Fibroblast of skin of scalp (primary cell): Measurements from ENCODE around the gene GORASP2. TPM values are rescaled to one million over a fixed set of nuclear protein-coding genes. Genes with fewer than 3 reads are reported as not detected.
A peak's percentile ranks its signal among the peaks of the same experiment; 100 is the strongest.
"Not testable (repeated sequence)": the region's sequence is repeated elsewhere in the genome, so short reads cannot be mapped to it uniquely, and the experiment has no call there.

Experiments used
- DNase-seq: peaks from one replicate; pipeline ENCODE4 v3.0.0-alpha.2; 2013
- polyA plus RNA-seq, 2 experiments: library from polyadenylated mRNA; unstranded; fragments of 120-200 nt; gene quantifications; one replicate each; pipeline ENCODE4 v1.2.1, GENCODE V29; 2013; ENCODE audit not compliant: insufficient read length in 2 of 2

GORASP2 gene
- 117 TPM for polyA plus RNA-seq (2013, experiment 1 of 2; ENCODE audit: insufficient read length)
- polyA plus RNA-seq (2013, experiment 2 of 2; ENCODE audit: insufficient read length), result 117 TPM

GRCh38 chr2:170928824-170929685 lies at the start of gene GORASP2:
Gene GORASP2 (plus strand): TSS chr2:170929253. CDS start chr2:170929341, 88 bp downstream.
- peak; percentile 100 for DNase-seq

DNA sequence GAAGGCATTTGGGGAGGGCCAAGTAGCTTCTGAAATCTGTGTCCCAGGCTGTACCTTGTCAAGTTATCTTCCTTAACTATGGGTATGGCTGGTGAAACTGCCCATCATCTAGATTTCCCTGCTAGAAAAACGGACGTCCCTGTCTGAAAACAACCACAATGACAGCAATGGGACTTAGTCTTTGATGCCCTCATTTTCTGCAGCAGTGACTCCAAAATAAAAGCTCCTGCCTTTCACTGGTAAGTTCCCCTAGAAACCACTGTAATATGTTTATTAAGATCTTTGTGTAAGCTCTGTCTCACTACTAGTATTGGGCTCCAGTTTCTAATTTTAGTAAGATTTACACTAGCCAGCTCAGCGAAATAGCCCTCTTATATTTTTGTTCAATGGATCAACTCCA lies 47.2 kb upstream of the GORASP2 start:
- DNase-seq, result no peak

GRCh38 chr2:170882758-170883157 lies 46.3 kb upstream of the GORASP2 start:
- no peak for DNase-seq

- no peak for DNase-seq
Observed at GRCh38 chr2:170883683-170884082, 45.4 kb upstream of the GORASP2 start.

DNA sequence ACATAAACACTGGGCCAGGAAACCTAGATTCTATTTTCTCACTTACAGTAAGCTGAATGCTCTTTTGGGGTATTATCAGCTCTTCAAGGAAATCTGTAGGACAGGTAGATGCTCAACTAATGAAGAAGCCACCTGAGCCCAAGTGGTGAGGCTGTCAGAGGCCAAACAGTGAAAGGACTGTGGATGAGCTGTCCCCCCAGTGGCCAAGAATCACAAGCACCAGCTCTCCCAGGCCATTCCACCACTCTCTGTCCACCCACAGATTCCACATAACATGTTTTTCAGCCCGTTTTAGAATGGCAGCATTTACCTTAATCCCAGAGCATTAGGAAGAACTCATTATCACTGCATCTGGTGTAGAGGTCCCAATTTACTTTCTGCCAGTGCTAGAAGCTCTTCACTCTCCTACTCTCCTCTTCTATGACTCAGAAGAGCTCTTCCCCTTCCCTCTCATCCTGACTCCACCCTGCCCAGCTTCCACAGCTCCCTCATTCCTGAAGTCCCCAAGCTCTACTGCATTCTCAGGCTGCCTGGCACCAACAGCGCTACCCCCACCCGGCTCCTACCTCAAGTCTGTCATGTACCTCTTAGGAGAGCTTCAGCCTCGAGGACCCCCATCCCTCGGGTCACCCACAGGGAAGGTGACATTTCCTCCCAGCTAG lies 43.8 kb upstream of the GORASP2 start:
- DNase-seq, result peak; percentile 42

GRCh38 chr2:170886386-170886785 lies 42.7 kb upstream of the GORASP2 start:
- DNase-seq, result peak; percentile 87

DNA sequence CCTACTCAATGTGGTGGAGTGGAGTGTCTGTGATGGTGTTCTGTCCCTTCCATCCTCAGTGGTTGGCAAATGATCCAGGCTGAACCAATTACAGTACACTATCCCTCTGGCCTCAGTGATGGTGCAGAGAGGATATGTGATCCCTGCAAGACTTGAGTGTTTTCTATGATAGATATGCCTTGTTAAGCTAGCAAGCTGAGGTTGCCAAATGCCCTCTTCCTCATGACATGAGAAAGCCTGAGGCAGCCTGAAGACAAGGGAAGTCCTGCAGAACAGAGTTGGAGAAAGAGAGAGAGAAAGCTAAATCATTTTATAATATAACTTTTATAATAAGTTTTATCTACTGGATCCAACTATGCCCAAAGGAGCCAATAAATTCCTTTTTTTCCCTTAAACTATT lies 41.6 kb upstream of the GORASP2 start:
- DNase-seq, result no peak

DNA sequence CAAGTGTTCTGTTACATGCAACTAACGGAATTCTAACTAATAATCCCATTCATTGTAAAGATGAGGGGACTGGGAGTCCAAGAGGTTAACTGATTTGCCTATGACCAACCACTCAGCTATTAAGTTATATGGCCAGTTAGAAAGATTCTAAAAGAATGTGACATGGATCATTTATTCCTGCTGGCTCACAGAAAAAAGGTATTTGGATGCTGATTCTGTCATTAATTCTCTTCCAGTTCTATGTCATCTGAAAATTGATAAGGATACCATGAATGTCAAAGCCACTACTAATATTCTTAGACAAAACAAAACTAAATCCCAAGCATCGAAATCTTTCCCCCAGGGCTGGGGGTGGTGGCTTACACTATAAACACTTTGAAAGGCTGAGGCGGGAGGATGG lies 41.2 kb upstream of the GORASP2 start:
- no peak for DNase-seq

DNA sequence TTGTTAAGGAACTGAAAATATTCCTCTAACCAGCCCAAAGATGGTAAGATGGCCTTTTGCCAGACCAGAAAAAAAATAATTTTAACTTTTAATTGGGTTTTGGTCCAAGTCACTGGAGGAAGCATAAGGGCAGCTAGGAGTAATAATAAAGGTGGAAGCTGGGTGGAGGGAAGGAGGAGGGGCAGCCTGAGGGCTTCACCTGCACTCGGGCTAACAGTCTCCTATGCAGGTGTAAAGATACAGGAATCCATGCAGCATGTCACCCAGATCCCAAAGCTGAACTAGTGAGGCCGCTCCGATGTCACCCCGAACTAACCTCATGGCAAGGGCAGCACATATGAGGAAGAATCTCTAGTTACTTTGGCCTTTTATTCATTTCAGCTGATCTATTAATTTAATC lies 37.2 kb upstream of the GORASP2 start:
- DNase-seq, result no peak

GRCh38 chr2:170892391-170892951 lies 36.6 kb upstream of the GORASP2 start:
- DNase-seq, result no peak

- DNase-seq, result no peak
Observed at GRCh38 chr2:170895023-170895757, 33.9 kb upstream of the GORASP2 start.

DNA sequence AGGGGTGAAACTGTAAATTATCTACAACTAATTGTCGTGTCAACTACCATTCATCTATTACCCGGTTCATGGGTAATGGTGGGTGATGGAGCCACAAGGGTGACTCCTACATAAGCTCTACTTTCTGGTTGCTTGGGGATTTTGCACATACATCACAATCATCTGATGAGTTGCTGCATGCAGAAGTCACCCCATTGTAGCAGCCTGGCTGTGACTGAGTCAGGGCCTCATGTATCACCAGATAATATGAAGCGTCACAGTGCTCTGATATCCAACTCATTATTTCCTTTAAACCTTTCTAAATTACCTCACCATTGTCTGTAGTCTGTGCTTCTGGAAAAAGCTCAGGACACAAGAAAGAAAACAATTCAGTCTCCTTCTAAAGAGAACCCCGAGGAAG lies 32.4 kb upstream of the GORASP2 start:
- DNase-seq, result no peak

DNA sequence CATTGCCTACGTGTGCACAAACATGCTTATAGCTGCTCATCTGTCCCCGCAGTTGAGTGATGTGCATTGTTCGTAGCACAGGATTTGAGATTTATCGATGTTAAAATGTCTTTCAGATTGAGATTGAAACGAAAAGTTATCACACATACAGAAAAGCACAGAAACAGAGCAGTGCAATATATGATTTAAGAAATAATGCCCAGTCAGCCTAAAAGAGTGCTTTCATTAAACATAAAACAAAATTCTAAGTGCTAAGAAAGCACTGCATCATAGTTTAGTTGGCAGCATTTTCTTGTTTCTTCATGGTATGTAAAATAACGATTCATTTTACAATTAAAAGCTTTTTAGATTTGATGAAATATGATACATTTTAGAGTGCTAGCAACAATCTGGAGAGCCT lies 31.9 kb upstream of the GORASP2 start:
- DNase-seq, result no peak

GRCh38 chr2:170905864-170906263 lies 23.2 kb upstream of the GORASP2 start:
- no peak for DNase-seq

GRCh38 chr2:170911314-170911889 lies 17.7 kb upstream of the GORASP2 start:
- DNase-seq, result no peak

DNA sequence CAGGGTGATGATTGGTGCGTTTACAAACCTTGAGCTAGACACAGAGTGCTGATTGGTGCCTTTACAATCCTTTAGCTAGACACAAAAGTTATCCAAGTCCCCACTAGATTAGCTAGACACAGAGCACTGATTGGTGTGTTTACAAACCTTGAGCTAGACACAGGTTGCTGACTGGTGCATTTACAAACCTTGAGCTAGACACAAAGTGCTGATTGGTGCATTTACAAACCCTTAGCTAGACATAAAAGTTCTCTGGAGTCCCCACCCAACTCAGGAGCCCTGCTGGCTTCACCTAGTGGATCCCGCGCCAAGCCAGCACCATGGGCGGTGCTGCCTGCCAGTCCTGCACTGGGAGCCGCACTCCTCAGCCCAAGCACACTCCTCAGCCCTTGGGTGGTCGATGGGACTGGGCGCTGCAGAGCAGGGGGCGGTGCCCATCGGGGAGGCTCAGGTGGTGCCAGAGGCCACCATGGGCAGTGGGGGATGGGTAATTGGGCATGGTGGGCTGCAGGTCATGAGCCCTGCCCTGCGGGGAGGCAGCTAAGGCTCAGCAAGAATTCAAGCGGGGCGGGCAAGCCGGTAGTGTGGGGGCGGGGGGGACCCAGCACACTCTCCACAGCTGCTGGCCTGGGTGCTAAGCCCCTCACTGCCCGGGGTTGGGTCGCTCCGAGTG lies 13.9 kb upstream of the GORASP2 start:
- not testable (repeated sequence) for DNase-seq

GRCh38 chr2:170917219-170917913 lies 11.7 kb upstream of the GORASP2 start:
- DNase-seq, result no peak

DNA sequence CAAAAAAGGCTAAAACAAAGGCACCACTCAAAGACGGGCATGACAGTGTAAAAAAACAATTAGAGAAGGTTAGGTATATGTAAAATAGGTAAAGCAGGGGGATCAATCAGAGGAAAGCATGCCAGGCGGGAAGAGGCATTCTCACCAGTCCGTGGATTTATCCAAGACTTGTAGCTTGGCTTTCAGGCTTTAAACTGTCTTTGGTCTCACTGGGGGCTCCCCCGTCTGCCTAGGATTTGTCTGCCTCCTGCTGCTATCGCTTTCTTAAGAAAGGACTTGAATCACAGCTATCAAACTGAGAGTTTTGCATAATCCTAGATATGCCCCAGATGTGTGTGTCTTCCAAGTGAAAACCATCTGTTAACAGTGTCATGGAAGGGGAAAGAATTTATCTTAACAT lies 11.1 kb upstream of the GORASP2 start:
- no peak for DNase-seq

GRCh38 chr2:170921873-170922272 lies 7.2 kb upstream of the GORASP2 start:
- DNase-seq, result not testable (repeated sequence)

DNA sequence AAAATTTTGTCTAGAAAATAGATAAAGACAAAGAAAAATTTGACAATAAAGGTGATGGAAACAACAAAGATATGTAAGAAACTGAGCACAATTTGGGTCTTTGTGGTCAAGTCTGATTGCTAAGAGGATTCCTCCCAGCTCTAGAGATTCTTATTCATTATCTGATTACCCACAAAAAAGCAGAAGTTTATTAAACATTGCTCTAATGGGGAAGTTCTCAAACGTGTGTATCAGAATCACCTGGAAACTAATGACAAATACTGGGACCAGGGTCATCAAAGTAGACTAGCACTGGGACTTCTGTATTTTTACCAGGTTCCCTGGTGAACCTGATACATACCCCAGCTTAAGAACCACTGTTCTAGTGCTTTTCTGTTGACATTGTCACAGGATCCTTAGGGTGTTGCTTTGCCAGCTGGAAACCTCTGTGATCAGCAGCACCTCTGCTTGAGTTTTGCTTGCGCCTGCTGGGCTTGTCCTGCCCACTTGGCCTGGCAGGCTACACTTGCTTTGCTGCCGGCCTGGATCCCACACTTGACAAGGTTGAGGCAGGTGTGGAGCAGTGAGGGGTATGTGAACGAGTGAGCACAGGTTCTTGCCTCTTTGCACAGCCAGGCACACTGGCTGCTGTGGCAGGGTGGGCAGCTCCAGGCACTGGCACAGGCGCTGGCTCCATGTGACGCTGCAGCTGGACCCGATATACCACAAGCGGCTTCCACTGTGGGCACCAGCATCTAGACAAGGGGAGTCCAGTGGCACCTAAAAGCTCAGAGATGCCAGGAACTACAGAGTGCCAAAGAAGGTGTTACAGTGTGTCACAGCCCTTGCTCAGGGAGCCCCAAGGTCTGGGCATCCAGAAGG lies 6.2 kb upstream of the GORASP2 start:
- no peak for DNase-seq
